HG02938 (cell line): ENCODE data around the gene TTC23.
A peak's percentile ranks its signal among the peaks of the same experiment; 100 is the strongest.
"Not testable (repeated sequence)": the region's sequence is repeated elsewhere in the genome, so short reads cannot be mapped to it uniquely, and the experiment has no call there.

Experiments used
- ATAC-seq: cut with Tn5 transposase; IDR thresholded peaks from one replicate; pipeline ENCODE4 v1.9.1; 2021; ENCODE audit warnings: mild to moderate bottlenecking, moderate library complexity; ENCODE audit not compliant: unreplicated experiment

The TTC23 gene

DNA sequence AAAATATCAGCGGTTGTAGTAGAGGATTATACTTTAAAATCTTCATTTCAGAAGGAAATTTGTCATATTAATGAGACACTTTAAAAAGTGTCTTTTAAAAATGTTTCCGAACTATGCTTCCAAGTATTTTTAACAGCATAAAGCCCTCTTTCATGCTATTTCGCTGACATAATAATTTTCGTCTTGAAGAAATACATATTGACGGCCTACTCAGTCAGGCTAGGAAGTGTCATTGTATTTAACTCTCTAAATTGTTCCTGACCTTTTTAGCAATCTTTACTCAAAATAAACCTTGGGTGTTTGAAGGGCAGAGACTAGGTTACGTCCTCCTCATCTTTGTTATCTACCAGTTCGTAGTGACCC is 1.1 kb upstream of the TTC23 start:
- no peak for ATAC-seq

DNA sequence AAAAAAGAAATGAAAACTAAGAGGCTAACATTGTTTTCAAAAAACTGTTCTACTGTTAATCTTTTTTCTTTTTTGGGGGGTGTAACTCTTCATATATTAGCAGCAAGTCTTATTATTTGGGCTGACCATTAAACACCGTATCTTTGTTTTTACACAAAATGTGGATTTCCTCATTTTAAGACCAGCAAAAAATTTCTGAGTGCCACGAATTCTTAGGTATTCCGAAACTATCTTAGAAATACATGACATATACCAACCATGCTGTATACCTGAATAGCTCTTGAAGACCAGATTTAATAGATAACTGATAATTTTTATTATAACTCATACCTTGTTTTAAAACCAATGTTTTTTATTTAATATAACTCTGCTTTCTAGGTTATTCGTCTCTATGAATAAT is 620 bp upstream of the TTC23 start:
- ATAC-seq = no peak

- no peak for ATAC-seq
Observed at GRCh38 chr15:99248000-99248715, 1.2 kb downstream of the TTC23 start.

DNA sequence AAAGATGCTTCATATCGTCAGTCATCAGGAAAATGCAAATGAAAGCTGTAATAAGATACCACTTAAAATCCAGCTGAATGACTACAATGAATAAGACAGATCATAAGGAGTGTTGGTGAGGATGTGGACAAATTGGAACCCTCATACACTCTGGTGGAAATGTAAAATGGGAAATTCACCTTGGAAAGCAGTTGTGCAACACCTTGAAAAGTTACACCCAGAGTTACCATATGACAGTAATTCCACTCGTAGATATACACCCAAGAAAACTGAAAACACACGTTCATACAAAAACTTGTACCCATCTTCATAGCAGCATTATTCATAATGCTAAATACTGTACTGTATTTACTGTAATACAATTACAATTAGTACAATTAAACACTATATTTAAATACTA is 2.3 kb downstream of the TTC23 start:
- ATAC-seq = no peak

DNA sequence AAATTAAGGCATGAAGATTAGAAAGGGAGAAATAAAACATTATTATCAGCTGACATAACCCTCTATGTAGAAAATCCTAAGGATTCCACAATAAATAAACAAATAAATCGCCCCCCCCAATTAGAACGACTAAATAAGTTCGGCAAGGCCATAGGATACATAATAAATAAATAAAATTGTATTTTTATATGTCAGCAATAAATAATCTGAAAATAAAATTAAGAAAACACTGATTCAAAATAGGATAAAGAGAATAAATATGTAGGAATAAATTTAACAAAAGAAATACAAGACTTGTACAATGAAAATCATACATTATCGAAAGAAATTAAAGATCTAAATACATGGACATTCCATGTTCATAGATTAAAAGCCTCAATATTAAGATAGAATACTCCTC is 5.1 kb downstream of the TTC23 start:
- ATAC-seq = no peak

DNA sequence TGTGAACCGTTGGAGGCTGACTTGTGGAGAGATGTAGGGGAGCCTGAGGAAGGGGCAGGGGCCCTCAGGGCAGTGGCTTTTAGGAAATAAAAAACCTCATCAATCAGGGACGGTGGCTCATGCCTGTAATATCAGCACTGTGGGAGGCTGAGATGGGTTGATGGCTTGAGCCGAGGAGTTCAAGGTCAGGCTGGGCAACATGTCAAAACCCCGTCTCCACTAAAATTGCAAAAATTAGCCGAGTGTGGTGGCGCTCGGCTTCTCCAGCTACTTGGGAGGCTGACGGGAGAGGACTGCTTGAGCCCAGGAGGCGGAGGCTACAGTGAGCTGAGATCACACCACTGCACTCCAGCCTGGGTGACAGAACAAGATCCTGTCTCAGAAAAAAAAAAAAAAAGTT is 7.6 kb downstream of the TTC23 start:
- no peak for ATAC-seq

GRCh38 chr15:99239545-99240198 is 9.7 kb downstream of the TTC23 start:
- peak; percentile 89 for ATAC-seq

GRCh38 chr15:99238849-99239248 is 10.5 kb downstream of the TTC23 start:
- no peak for ATAC-seq

DNA sequence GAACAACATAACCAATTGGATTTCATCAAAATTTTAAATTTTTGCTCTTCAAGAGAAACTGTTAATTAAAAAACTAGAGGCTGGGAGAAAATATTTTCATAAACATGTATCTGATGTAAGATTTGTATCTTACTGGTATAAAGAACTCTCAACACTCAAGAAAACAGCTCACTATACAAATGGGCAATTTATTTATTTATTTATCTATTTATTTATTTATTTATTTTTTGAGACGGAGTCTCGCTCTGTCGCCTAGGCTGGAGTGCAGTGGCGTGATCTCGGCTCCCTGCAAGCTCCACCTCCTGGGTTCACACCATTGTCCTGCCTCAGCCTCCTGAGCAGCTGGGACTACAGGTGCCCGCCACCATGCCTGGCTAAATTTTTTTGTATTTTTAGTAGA is 15.2 kb downstream of the TTC23 start:
- not testable (repeated sequence) for ATAC-seq

GRCh38 chr15:99232740-99233139 is 16.6 kb downstream of the TTC23 start:
- no peak for ATAC-seq

GRCh38 chr15:99230867-99231266 is 18.5 kb downstream of the TTC23 start:
- no peak for ATAC-seq

- ATAC-seq = no peak
Observed at GRCh38 chr15:99228120-99228770, 21.1 kb downstream of the TTC23 start.

DNA sequence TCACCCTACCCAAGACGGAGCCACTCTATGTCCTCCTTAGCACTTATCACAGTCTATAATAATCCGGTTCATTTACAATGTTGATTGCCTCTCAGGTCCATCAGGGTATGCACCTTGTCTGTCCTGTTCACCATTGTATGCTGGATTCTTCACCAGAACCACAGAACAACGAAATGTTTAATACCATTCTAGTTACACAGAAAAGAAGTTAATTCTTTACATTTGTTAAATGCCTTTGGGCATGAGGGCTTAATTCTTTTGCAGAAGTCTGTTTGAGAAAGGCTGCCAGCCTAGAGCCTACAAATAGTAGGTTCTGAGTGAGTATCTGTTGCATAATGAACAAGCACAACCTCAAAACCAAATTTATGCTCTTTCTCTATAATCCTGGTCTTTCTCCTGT is 22.6 kb downstream of the TTC23 start:
- no peak for ATAC-seq

DNA sequence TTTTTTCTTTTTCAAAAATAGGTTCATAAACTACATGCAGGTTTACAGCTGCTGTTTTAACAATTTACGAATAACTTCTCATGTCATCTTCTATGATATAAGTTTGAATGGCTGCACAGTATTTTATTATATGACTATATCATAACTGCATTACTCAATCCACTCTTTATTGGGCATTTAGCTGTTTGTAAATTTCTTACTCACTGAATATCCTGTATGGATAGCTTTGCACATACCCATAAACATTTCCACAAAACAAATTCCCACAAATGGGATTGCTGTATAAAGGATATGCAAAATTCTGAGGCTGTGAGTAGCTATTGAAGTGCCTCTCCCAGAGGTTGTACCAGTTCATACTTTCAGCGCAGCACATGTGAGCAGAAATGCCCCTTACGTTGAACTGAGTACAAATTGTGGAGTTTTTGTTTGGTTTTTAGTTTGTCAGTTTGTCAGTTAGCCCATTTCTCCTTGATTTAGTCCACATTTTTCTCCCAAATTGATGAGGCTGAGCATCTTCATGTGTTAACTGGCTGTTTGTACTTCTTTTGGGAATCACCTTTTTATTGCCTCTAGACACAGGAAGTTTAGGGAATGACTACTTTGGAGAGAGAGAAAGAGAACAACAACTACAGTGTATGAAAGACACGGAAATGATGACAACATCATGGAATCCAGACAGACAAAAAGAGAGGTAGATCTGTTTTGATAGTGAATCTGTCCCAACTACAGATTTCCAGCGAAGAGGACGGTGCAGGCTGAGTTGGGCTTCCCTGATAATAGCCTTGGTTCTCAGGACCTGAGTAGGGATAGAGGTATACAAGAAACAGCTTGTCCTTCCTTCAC is 24.8 kb downstream of the TTC23 start:
- ATAC-seq = no peak

GRCh38 chr15:99213187-99213811 is 36.1 kb downstream of the TTC23 start:
- ATAC-seq = peak; percentile 93

DNA sequence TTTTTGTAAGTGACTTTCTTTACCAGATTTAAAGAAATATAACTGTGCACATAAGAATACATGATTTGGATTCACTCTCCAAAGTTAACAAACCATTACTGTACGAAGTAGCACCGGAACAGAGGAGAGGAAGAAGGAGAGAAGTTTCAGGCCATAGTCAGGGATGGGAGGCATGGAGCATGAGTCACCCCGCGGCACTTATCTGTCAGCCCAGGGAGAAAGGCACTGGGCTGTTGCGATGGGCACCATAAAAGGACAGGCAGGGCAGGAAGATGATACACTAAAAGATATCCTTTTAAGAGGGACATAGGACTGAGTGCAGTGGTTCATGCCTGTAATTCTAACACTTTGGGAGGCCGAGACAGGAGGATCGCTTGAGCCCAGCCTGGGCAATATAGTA is 37.0 kb downstream of the TTC23 start:
- no peak for ATAC-seq

DNA sequence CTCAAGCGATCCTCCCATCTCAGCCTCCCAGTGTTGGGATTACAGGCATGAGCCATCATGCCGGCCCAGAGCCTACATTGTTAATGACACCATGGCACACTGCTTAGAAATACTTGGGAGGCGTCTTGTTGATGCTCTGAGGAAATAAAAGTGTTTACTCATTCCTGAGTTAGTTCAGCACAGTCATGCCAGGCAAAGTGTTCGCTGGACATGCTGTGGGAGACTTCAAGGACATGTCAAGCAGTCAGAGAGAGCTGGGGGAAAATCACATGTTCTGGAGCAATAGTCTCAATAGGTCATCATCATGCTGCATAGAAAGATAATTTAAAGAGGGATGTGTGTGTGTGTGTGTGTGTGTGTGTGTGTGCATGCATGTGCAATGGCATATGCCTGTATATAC is 37.5 kb downstream of the TTC23 start:
- ATAC-seq = no peak

GRCh38 chr15:99210334-99210733 is 39.0 kb downstream of the TTC23 start:
- no peak for ATAC-seq

DNA sequence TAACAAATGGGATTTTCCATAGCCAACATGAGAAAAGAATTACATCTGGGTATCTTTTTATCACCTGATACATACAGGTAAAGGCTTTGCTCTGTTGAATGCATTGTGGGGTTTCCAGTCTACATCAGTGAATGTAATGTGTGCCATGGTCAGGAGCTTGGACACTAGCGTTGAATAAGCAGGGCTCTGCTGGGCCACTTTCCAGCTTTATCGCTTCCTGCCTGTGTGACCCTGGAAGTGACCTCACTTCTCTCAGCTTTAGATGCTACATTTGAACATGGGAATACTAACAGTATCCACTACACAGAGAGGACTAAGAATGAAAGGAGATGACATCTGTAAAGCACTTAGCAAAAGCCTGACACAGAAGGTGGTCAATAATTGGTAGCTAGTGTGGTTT is 40.1 kb downstream of the TTC23 start:
- ATAC-seq = no peak

GRCh38 chr15:99207672-99208071 is 41.7 kb downstream of the TTC23 start:
- no peak for ATAC-seq

DNA sequence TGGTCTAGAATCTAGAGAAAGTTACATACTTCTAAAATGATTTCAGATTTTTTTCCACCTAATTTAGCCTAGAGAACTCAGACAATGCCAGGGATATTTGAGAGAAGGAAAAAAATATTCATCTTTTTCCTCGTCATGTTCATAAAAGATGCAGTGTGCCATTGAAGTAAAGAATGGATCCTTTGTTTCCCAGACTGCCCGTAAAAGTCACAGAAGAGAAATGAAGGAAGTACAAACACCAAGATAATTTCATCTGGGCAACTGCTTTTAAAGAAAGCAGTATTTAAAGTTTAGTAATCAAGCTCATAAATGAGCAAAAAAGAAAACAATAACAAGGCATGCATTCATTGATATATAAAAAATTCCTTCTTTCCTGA is 47.2 kb downstream of the TTC23 start:
- no peak for ATAC-seq
